WTC11 (cell line): ENCODE data around the gene UNC93B1.

Experiments used
- ATF3 ChIP-seq: sonication (generic); formaldehyde crosslinking; conservative IDR thresholded peaks from 2 replicates; pipeline ENCODE4 v1.8.1; 2022; ENCODE audit warnings: mild to moderate bottlenecking, missing genetic modification reagents
- CTCF ChIP-seq: fragments of 200-600 bp; IDR thresholded peaks from 2 replicates; pipeline ENCODE4 v1.8.0; 2022; ENCODE audit warnings: antibody characterized with exemption
- FOXJ3 ChIP-seq: sonication (generic); formaldehyde crosslinking; IDR thresholded peaks from 2 replicates; pipeline ENCODE4 v1.9.0; 2021; ENCODE audit warnings: missing genetic modification reagents, mild to moderate bottlenecking, borderline replicate concordance
- FOXK1 ChIP-seq: sonication (generic); formaldehyde crosslinking; IDR thresholded peaks from 2 replicates; pipeline ENCODE4 v1.8.0; 2022; ENCODE audit warnings: mild to moderate bottlenecking, moderate library complexity, missing genetic modification reagents
- FOXP1 ChIP-seq: sonication (generic); formaldehyde crosslinking; IDR thresholded peaks from 2 replicates; pipeline ENCODE4 v1.8.0; 2022; ENCODE audit warnings: missing genetic modification reagents, mild to moderate bottlenecking, moderate library complexity, borderline replicate concordance
- GABPB1 ChIP-seq: sonication (generic); formaldehyde crosslinking; IDR thresholded peaks from 2 replicates; pipeline ENCODE4 v1.8.1; 2023; ENCODE audit warnings: mild to moderate bottlenecking, missing genetic modification reagents
- MAX ChIP-seq: sonication (generic); formaldehyde crosslinking; IDR thresholded peaks from 2 replicates; pipeline ENCODE4 v1.8.0; 2022; ENCODE audit warnings: mild to moderate bottlenecking, missing genetic modification reagents
- USF1 ChIP-seq: sonication (generic); formaldehyde crosslinking; IDR thresholded peaks from 2 replicates; pipeline ENCODE4 v1.8.0; 2022; ENCODE audit warnings: mild to moderate bottlenecking, missing genetic modification reagents
- USF2 ChIP-seq: sonication (generic); formaldehyde crosslinking; IDR thresholded peaks from 2 replicates; pipeline ENCODE4 v1.8.1; 2023; ENCODE audit warnings: mild to moderate bottlenecking, missing genetic modification reagents, moderate library complexity
- ZBTB43 ChIP-seq: sonication (generic); formaldehyde crosslinking; IDR thresholded peaks from 2 replicates; pipeline ENCODE4 v1.8.1; 2023; ENCODE audit warnings: mild to moderate bottlenecking, missing genetic modification reagents

GRCh38 chr11:67997475-67997921, 6.4 kb downstream of the UNC93B1 start:
- TF ChIP-seq ZBTB43: no peak
- TF ChIP-seq USF1: no peak
- TF ChIP-seq USF2: no peak
- no peak for TF ChIP-seq CTCF
- TF ChIP-seq FOXP1 (CRISPR knock-in tag): no peak
- TF ChIP-seq ATF3 (CRISPR knock-in tag): no peak
- TF ChIP-seq GABPB1 (CRISPR knock-in tag): no peak
- TF ChIP-seq FOXJ3 (CRISPR knock-in tag): no peak
- no peak for TF ChIP-seq FOXK1 (CRISPR knock-in tag)
- no peak for TF ChIP-seq MAX
